Right lobe of liver (tissue), 4 donors: ENCODE data around the gene CLDN18.

Source experiments
- CTCF ChIP-seq, 4 donors: fragments of 200-600 bp in 3 of 4; fragments of 450-650 bp in 1 of 4; IDR thresholded peaks; one replicate each; pipeline versions ENCODE4 v1.5.1 to v1.8.0; 2016 to 2022; ENCODE audit warnings: antibody characterized with exemption in 4 of 4, mild to moderate bottlenecking in 2 of 4
- POLR2A ChIP-seq: fragments of 450-650 bp; IDR thresholded peaks from one replicate; pipeline ENCODE4 v1.6.1; 2017; ENCODE audit warnings: antibody characterized with exemption, mild to moderate bottlenecking
- donor health status: DM: no; HTN: no; CAD: no.
- donor health status: DM: no; HTN: no; CAD: no.
- donor health status: DM: no; HTN: yes; CAD: no.

DNA sequence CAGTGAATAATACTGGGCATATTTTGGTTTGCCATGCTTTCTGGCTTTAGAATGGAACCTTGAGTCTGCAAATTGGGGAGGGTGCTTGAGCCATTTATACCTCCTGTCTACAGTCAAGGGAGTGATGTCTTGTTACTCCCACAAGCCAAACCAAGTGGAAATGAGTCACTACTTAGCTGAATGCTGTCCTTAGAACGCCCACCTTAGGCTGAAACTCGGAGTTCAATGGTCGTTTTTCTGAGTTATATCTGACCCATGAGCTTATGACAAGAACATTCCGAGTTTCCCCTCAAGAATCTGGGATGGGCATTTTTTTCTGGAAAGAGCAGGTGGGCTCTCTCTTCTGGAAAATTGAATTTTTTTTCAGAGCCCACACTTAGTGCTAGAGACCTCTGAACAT lies 17.4 kb upstream of the CLDN18 start:
- TF ChIP-seq POLR2A, result no peak
- no peak for TF ChIP-seq CTCF (IDR thresholded peaks at IDR 0.05)
